Measurements from ENCODE around the gene CRYBA2. TPM values are rescaled to one million over a fixed set of nuclear protein-coding genes. Genes with fewer than 3 reads are reported as not detected.

Gene CRYBA2
- total RNA-seq, 1 experiment from 2014 or later = not detected

- RAD21 ChIA-PET (ENCODE audit: low non-redundant PET in 1 of 2, low total read pairs in 2 of 2, uncharacterized antibody in 2 of 2, unreplicated experiment in 2 of 2) = no interaction called here
- DNase-seq (ENCODE audit: low read depth, low spot score) = no peak
- Histone ChIP-seq H4K20me1 (ENCODE audit: insufficient read depth) (no peaks in the 10 kb centered on the region), H3K27ac (ENCODE audit: low read depth, low read length) (no peak overlapping the region), H3K9me3 (ENCODE audit: control insufficient read depth in 1 of 2, insufficient read depth in 1 of 2, low read depth in 1 of 2, low read length in 2 of 2) (no peaks in the 10 kb centered on the region), H2AFZ (ENCODE audit: low read depth, low read length, poor library complexity, severe bottlenecking) (no peak overlapping the region), H3K4me2 (ENCODE audit: low read length) (no peak overlapping the region), H3K4me3 (replicated peaks in 1 of 2; ENCODE audit: low read depth in 1 of 2, low read length in 2 of 2) (no peak overlapping the region), H3K9me2 (ENCODE audit: insufficient read depth) (no peaks in the 10 kb centered on the region), H3K27me3 (ENCODE audit: insufficient read depth, low read length) (no peaks in the 10 kb centered on the region), H3K36me3 (ENCODE audit: control insufficient read depth in 1 of 2, insufficient read depth in 2 of 2, low read length in 2 of 2) (no peaks in the 10 kb centered on the region), H3K4me1 (ENCODE audit: control insufficient read depth in 1 of 2, insufficient read depth in 2 of 2, low read length in 2 of 2) (no peaks in the 10 kb centered on the region), H3K9ac (ENCODE audit: low read length) (no peak overlapping the region), H3K79me2 (ENCODE audit: insufficient read depth, low read length) (no peaks in the 10 kb centered on the region)
- no peak for ATAC-seq
- POLR2A ChIA-PET = no interaction called here
- CTCF ChIA-PET = no interaction called here
- no TSS peak for BruUV-seq (replicated peaks)
- intact Hi-C loops (cut with micrococcal nuclease) = no loop called here
- TF ChIP-seq RAD21 (IDR thresholded peaks at IDR 0.05; ENCODE audit: low read depth) = no peak
- TF ChIP-seq REST (IDR thresholded peaks at IDR 0.05; ENCODE audit: low read depth) = no peak
- TF ChIP-seq POLR2AphosphoS5 (IDR thresholded peaks at IDR 0.05; ENCODE audit: low read depth, low read length) = no peak
- TF ChIP-seq CTCF (IDR thresholded peaks at IDR 0.05 in 2 of 3, conservative IDR thresholded peaks at IDR 0.05 in 1 of 3; ENCODE audit: borderline replicate concordance in 1 of 3, insufficient read depth in 1 of 3, low read depth in 2 of 3, low read length in 2 of 3) = no peak
- no peak for TF ChIP-seq EGR1 (IDR thresholded peaks at IDR 0.05; ENCODE audit: low read depth)
- TF ChIP-seq JUND (IDR thresholded peaks at IDR 0.05) = no peak
- TF ChIP-seq SIN3A (IDR thresholded peaks at IDR 0.05; ENCODE audit: low read depth) = no peak
- TF ChIP-seq FOSL1 (IDR thresholded peaks at IDR 0.05; ENCODE audit: low read depth) = no peak
- TF ChIP-seq TCF7L2 (IDR thresholded peaks at IDR 0.05; ENCODE audit: borderline replicate concordance, extremely low read depth, insufficient read depth, insufficient read length) = no peak
- TF ChIP-seq ELF1 (IDR thresholded peaks at IDR 0.05; ENCODE audit: borderline replicate concordance, low read depth) = no peak
- no peak for TF ChIP-seq ZBTB33 (IDR thresholded peaks at IDR 0.05; ENCODE audit: extremely low read depth, insufficient replicate concordance, low read length)
- TF ChIP-seq YY1 (IDR thresholded peaks at IDR 0.05; ENCODE audit: extremely low read depth, insufficient replicate concordance, low read depth, low read length) = no peak
- no peak for TF ChIP-seq CEBPB (IDR thresholded peaks at IDR 0.05; ENCODE audit: low read depth)
- TF ChIP-seq ATF3 (IDR thresholded peaks at IDR 0.05) = no peak
- TF ChIP-seq, protein P1, sequence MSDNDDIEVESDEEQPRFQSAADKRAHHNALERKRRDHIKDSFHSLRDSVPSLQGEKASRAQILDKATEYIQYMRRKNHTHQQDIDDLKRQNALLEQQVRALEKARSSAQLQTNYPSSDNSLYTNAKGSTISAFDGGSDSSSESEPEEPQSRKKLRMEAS (IDR thresholded peaks at IDR 0.05) = no peak
- TF ChIP-seq POLR2A (IDR thresholded peaks at IDR 0.05; ENCODE audit: borderline replicate concordance, extremely low read depth, insufficient read depth, insufficient read length) = no peak
- no peak for TF ChIP-seq EZH2 (IDR thresholded peaks at IDR 0.05)
Measured at GRCh38 chr2:218944759-218945404, 48.3 kb downstream of the CRYBA2 start.

Data from HCT116 (cell line).